KOPT-K1 (cell line): ENCODE results near the gene PAFAH2.

Source experiments
- H3K27ac ChIP-seq: fragments of 200-600 bp; sonication (generic); 2 replicates; pipeline ENCODE4 v1.5.1; 2016; ENCODE audit warnings: antibody characterized with exemption, mild to moderate bottlenecking, low read depth, low read length; ENCODE audit not compliant: poor library complexity, severe bottlenecking
- H3K36me3 ChIP-seq: fragments of 200-600 bp; sonication (generic); 2 replicates; pipeline ENCODE4 v1.5.1; 2017; ENCODE audit warnings: antibody characterized with exemption, mild to moderate bottlenecking, low read length, moderate library complexity; ENCODE audit not compliant: insufficient read depth
- H3K9me3 ChIP-seq: fragments of 200-600 bp; sonication (generic); 2 replicates; pipeline ENCODE4 v1.5.1; 2017; ENCODE audit warnings: antibody characterized with exemption, low read length, mild to moderate bottlenecking; ENCODE audit not compliant: insufficient read depth, poor library complexity, severe bottlenecking

The PAFAH2 gene

GRCh38 chr1:26023009-26023408, 25.1 kb upstream of the PAFAH2 start:
- H3K9me3 ChIP-seq = no peaks in the 10 kb centered on the region
- no peaks in the 10 kb centered on the region for H3K36me3 ChIP-seq
- no peak overlapping the region for H3K27ac ChIP-seq

GRCh38 chr1:26022404-26022779, 24.5 kb upstream of the PAFAH2 start:
- Histone ChIP-seq H3K9me3 (no peaks in the 10 kb centered on the region), H3K36me3 (no peaks in the 10 kb centered on the region), H3K27ac (no peak overlapping the region)

- H3K36me3 ChIP-seq = no peaks in the 10 kb centered on the region
- H3K27ac ChIP-seq = no peak within 1 kb of the TSS
Measured at GRCh38 chr1:26021647-26022403, 24.0 kb upstream of the PAFAH2 start, which contains the start of gene EXTL1. Gene EXTL1, plus strand, starts transcription at chr1:26021775. Its CDS starts 872 bp downstream, at chr1:26022647.

GRCh38 chr1:26020941-26021646, 23.2 kb upstream of the PAFAH2 start:
- H3K27ac ChIP-seq = no peak overlapping the region
- H3K36me3 ChIP-seq = no peaks in the 10 kb centered on the region
- no peaks in the 10 kb centered on the region for H3K9me3 ChIP-seq

More at GRCh38 chr1:26021647-26022403, 24.0 kb upstream of the PAFAH2 start, which contains the start of gene EXTL1:
- no peaks in the 10 kb centered on the region for H3K9me3 ChIP-seq

- Histone ChIP-seq H3K27ac (no peak overlapping the region), H3K36me3 (no peaks in the 10 kb centered on the region), H3K9me3 (no peaks in the 10 kb centered on the region)
Measured at GRCh38 chr1:26020330-26020768, 22.5 kb upstream of the PAFAH2 start.

- Histone ChIP-seq H3K36me3 (no peaks in the 10 kb centered on the region), H3K9me3 (no peaks in the 10 kb centered on the region), H3K27ac (no peak overlapping the region)
Measured at GRCh38 chr1:26019641-26020315, 21.9 kb upstream of the PAFAH2 start.

- Histone ChIP-seq H3K36me3 (no peaks in the 10 kb centered on the region), H3K27ac (peak overlapping the region; percentile 58), H3K9me3 (no peaks in the 10 kb centered on the region)
Measured at GRCh38 chr1:26017606-26018005, 19.7 kb upstream of the PAFAH2 start.

GRCh38 chr1:26016953-26017545, 19.2 kb upstream of the PAFAH2 start:
- Histone ChIP-seq H3K27ac (peak overlapping the region; percentile 58), H3K9me3 (no peaks in the 10 kb centered on the region)

GRCh38 chr1:26016258-26016952, 18.5 kb upstream of the PAFAH2 start:
- Histone ChIP-seq H3K36me3 (no peaks in the 10 kb centered on the region), H3K9me3 (no peaks in the 10 kb centered on the region), H3K27ac (peak overlapping the region; percentile 58)

More at GRCh38 chr1:26016953-26017545, 19.2 kb upstream of the PAFAH2 start:
- H3K36me3 ChIP-seq = no peaks in the 10 kb centered on the region

- Histone ChIP-seq H3K9me3 (no peaks in the 10 kb centered on the region), H3K27ac (no peak overlapping the region), H3K36me3 (no peaks in the 10 kb centered on the region)
Measured at GRCh38 chr1:26015358-26015757, 17.5 kb upstream of the PAFAH2 start.

- Histone ChIP-seq H3K36me3 (no peaks in the 10 kb centered on the region), H3K27ac (no peak overlapping the region), H3K9me3 (no peaks in the 10 kb centered on the region)
Measured at GRCh38 chr1:26014179-26014578, 16.3 kb upstream of the PAFAH2 start.

GRCh38 chr1:26012864-26013263, 15.0 kb upstream of the PAFAH2 start:
- Histone ChIP-seq H3K9me3 (no peaks in the 10 kb centered on the region), H3K36me3 (no peaks in the 10 kb centered on the region), H3K27ac (no peak overlapping the region)

- Histone ChIP-seq H3K27ac (no peak overlapping the region), H3K9me3 (no peaks in the 10 kb centered on the region), H3K36me3 (no peaks in the 10 kb centered on the region)
Measured at GRCh38 chr1:26010825-26011224, 13.0 kb upstream of the PAFAH2 start.

- H3K9me3 ChIP-seq = no peaks in the 10 kb centered on the region
- no peaks in the 10 kb centered on the region for H3K36me3 ChIP-seq
- no peak overlapping the region for H3K27ac ChIP-seq
Measured at GRCh38 chr1:26009796-26010447, 12.1 kb upstream of the PAFAH2 start.
